ENCODE measurements around the gene GPR37L1.
"Not testable (repeated sequence)": the region's sequence is repeated elsewhere in the genome, so short reads cannot be mapped to it uniquely, and the experiment has no call there.

GPR37L1 gene

DNA sequence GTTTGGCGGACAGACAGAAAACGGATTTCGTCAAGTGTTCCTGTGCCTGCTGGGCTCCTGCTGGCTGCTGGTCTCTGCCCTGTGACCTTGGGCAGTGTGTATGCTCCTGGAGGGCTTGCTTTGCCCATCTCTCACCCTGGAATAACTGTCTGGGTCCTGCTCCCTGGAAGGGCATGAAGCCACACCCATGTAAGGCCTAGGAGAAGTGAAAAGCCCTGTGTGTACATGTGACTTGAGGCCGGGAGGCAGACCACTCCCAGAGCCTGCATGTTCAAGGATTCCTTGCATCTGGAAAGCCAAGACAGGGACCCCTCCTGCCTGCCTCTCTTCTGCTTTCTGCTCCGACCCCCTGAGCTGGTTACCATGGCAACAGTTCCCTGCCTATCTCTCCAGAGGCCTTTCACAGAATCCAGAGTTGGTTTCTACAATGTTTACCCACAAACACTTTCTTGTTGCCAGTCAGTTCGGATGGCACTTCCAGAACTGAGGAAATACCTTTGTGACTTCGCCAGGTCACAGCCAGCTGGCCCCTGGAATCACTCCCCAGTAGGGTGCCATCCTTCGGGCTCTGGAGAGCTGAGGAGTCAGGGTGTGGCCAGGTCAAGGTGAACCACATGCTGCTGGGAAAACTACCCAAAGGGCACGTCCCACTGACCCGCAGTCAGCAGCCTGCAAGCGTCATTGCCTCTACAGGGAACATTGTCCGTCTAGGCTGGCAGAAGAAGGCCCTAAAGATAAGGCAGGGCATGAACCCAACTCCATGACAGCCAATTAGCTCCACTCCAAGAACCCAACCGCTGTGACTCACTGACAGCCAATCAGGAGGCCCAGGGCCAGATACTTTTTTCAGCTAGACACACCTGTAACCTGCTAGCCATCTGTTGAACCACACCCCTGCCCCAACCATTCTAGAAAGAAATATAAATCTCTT lies 14.7 kb upstream of the GPR37L1 start:
- no peak for DNase-seq (ENCODE audit: low read depth in 3 of 3, low spot score in 1 of 3)

DNA sequence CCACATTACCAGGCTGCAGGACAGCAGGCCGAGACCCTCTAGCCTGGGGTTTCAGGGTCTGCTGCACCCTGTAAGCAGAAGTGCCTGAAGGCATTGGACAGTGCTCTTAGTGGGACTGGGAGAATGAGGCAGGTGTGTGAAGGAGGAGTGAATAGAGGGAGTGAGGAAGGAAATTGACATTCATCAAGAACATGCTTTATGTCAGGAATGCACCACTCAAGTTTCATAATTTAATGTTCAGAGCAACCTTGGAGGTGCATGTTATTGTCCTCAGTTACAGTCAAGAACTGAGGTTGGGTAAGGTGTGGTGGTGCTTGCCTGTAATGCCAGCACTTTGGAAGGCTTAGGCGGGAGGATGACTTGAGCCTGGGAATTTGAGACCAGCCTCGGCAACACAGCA lies 11.7 kb upstream of the GPR37L1 start:
- no peak for DNase-seq (ENCODE audit: low read depth in 3 of 3, low spot score in 1 of 3)

- DNase-seq (ENCODE audit: low read depth in 3 of 3, low spot score in 1 of 3), result not testable (repeated sequence)
Observed at GRCh38 chr1:202111589-202111988, 11.1 kb upstream of the GPR37L1 start.

- no peak for DNase-seq (ENCODE audit: low read depth in 3 of 3, low spot score in 1 of 3)
Observed at GRCh38 chr1:202112859-202113689, 9.6 kb upstream of the GPR37L1 start.

- no peak for DNase-seq (ENCODE audit: low read depth in 3 of 3, low spot score in 1 of 3)
Observed at GRCh38 chr1:202113690-202114300, 8.9 kb upstream of the GPR37L1 start.

DNA sequence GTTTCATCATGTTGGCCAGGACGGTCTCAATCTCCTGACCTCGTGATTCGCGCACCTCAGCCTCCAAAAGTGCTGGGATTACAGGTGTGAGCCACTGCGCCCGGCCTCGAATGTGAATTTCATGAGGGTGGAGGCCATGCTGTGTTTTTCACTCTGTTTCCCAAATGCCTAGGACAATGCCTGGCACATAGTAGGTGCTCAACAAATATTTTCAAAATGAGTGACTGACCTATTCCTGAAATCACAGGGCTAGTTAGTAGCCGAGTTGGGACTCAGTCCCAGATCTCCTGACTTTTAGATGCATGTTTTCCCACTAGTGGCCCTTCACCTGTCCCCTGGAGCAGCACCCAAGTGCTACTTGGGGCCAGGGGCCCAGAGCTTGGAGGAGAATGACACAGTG lies 6.4 kb upstream of the GPR37L1 start:
- no peak for DNase-seq (ENCODE audit: low read depth in 3 of 3, low spot score in 1 of 3)

DNA sequence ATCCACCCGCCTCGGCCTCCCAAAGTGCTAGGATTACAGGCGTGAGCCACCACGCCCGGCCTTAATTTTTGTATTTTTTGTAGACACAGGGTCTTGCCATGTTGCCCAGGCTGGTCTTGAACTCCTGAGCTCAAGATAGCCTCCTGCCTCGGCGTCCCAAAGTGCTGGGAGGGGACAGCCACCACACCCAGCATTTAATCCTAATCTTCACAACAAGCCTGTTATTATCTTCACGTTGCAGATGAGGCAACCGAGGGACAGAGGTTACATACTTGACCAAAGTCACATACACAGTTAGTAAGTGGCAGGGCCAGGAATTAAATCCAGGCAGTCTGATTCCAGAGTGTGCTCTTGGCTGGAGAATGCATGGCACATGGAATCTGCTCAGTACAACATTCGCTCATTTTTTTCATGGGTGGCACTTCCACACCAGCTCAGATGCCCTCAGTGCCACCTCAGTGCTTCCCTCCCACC lies 4.8 kb upstream of the GPR37L1 start:
- DNase-seq (ENCODE audit: low read depth in 3 of 3, low spot score in 1 of 3), result no peak

GRCh38 chr1:202121006-202121405 lies 1.7 kb upstream of the GPR37L1 start:
- no peak for DNase-seq (ENCODE audit: low read depth in 3 of 3, low spot score in 1 of 3)

DNA sequence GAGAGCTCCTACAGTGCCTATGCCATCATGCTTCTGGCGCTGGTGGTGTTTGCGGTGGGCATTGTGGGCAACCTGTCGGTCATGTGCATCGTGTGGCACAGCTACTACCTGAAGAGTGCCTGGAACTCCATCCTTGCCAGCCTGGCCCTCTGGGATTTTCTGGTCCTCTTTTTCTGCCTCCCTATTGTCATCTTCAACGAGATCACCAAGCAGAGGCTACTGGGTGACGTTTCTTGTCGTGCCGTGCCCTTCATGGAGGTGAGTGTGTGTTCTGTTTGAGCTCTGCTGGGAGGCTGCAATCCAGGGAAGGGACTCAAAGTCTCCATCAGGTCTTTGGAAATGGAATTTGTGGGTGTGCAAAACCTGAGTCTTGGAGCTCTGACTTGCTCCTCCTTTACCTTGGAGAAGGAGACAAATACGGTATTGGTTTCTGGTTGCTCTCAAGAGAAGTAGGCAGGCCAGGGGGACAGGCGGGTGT lies 658 bp downstream of the GPR37L1 start:
- no peak for DNase-seq (ENCODE audit: low read depth in 3 of 3, low spot score in 1 of 3)

DNA sequence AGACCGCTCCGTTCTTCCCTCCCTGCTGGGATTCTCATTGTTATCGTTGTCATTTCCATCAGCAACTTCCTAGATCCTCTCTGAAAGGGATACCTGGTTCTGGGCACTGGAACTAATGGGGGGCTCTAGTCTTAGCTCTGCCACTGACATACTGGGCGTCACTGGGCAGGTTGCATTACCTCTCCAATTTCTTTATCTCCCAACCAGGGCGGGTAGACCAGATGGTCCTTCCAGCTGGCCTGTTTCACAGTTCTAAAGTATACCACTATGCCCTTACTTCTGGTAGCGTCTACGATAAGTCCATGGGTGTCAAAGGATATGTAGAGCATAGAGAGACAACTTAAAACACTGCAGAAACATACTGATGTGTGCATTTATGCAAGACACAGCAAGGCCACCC lies 1.4 kb downstream of the GPR37L1 start:
- no peak for DNase-seq (ENCODE audit: low read depth in 3 of 3, low spot score in 1 of 3)

GRCh38 chr1:202125611-202126010 lies 2.9 kb downstream of the GPR37L1 start:
- DNase-seq (ENCODE audit: low read depth in 3 of 3, low spot score in 1 of 3), result no peak

DNA sequence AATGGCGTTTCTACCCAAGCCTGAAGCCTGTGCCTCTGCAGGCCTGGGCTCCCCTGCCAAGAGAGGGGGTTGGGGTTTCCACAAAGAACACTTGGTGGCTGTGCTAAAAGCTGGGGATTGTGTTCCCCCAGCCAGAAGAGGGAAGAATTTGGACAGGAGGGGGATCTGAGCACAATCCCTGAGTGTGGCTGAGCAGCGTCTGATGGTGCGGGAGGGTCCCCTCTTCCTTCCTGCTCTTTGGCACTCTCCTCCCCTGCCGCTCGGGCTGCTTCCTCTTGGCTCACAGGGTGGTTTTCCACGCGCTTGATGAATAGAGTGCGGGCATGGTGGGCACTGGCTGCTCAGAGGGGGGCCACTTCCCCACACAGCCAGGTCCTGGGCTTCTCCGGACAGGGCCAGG lies 3.7 kb downstream of the GPR37L1 start:
- DNase-seq (ENCODE audit: low read depth in 3 of 3, low spot score in 1 of 3), result no peak

- DNase-seq (ENCODE audit: low read depth in 3 of 3, low spot score in 1 of 3), result no peak
Observed at GRCh38 chr1:202127061-202127460, 4.3 kb downstream of the GPR37L1 start.

DNA sequence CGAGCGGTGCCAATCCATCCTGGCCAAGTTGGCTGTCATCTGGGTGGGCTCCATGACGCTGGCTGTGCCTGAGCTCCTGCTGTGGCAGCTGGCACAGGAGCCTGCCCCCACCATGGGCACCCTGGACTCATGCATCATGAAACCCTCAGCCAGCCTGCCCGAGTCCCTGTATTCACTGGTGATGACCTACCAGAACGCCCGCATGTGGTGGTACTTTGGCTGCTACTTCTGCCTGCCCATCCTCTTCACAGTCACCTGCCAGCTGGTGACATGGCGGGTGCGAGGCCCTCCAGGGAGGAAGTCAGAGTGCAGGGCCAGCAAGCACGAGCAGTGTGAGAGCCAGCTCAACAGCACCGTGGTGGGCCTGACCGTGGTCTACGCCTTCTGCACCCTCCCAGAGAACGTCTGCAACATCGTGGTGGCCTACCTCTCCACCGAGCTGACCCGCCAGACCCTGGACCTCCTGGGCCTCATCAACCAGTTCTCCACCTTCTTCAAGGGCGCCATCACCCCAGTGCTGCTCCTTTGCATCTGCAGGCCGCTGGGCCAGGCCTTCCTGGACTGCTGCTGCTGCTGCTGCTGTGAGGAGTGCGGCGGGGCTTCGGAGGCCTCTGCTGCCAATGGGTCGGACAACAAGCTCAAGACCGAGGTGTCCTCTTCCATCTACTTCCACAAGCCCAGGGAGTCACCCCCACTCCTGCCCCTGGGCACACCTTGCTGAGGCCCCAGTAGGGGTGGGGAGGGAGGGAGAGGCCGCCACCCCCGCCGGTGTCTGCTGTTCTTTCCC lies 5.3 kb downstream of the GPR37L1 start:
- DNase-seq (ENCODE audit: low read depth in 3 of 3, low spot score in 1 of 3), result no peak

GRCh38 chr1:202129453-202130296 lies 7.0 kb downstream of the GPR37L1 start:
- DNase-seq (ENCODE audit: low read depth in 3 of 3, low spot score in 1 of 3), result no peak

GRCh38 chr1:202130297-202130721 lies 7.6 kb downstream of the GPR37L1 start:
- DNase-seq (ENCODE audit: low read depth in 3 of 3, low spot score in 1 of 3), result no peak

DNA sequence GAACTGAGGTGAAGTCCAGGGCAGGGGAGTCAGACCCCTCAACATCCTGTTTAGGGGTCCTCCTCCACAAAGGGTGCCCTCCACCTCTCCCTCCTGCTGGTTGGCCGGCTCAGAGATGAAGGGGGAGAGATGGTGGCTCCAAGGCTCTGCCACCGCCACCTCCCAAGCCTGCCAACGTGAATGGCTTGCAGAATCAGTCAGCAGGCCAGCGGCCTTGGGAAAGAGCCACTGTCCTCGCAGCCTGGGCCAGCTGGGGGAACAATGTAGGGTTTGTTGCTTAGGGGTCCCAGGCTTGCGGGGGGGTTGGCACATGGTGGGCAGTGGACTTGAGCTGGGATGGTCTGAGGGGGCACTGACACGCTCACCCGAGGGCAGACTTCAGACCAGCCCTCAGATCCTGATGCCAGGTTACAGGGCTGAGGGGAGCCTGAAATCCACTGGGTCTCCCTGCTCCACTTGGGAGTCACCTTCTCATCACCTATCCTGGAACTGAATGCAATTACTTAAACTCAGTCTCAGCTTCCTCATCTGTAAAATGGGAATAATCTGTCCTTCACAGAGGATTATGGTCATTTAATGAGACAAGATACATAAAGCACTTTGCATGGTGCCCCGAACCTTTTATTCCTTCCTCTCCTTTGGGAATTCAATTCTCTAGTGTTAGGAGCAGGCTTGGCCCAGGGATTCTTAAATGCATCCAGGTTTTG lies 8.3 kb downstream of the GPR37L1 start:
- DNase-seq (ENCODE audit: low read depth in 3 of 3, low spot score in 1 of 3), result no peak

DNA sequence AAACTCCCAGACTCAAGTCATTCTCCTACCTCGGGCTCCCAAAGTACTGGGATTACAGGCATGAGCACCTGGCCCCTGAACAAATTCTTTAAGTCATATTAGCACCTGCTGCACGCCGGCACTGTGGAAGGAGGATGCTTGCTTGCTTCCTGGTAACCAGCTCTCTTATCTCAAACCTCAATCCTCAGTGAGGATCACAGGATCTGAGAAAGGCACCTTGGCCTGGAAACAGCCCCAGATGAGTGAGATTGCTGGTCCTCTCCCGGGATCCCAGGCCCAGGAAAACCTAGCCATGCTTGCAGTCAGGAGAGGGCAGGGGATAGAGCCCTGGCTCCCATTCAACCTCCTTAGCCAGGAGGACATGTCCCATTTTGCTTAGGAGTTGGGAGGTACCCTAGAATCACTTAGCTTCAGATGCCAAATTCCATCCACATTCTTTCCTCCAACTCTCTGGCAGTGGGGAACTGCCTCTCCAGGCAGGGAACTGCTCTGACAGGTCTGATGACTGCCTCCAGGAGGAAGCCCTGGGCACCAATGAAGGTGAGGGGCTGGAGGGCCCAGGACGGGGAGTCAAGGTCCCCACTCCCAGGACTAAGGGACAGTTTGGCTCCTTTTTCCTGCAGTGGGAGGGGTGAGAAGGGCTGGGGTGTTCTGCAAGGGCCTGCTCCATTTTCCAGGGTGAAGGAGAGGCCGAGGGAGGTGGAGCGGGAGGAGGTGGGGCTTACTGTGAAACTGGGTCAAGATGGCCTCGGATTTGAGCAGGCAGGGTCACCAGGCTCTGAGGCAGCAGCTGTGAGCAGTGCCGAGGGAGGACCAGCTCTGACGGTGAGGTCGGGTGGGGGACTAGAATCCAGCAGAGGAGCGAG lies 9.5 kb downstream of the GPR37L1 start:
- DNase-seq (ENCODE audit: low read depth in 3 of 3, low spot score in 1 of 3), result no peak
